Cardiac fibroblast (primary cell): ENCODE data around the gene ACAP1.
A peak's percentile ranks its signal among the peaks of the same experiment; 100 is the strongest.

Experiments
- DNase-seq, 2 donors: peaks; one replicate each; pipeline versions ENCODE4 v3.0.0 to v3.0.0-alpha.2; 2010; ENCODE audit warnings: low read depth in 2 of 2
- H3K4me3 ChIP-seq, 2 donors: replicated peaks in 1 of 2; 1 replicate in 1 of 2; 2 replicates in 1 of 2; pipeline ENCODE4 v1.5.1; 2011; ENCODE audit warnings: low read depth in 2 of 2, low read length in 2 of 2, mild to moderate bottlenecking in 2 of 2, moderate library complexity in 1 of 2
- CTCF ChIP-seq: IDR thresholded peaks from one replicate; pipeline ENCODE4 v1.5.1; 2011; ENCODE audit warnings: low read depth, mild to moderate bottlenecking, low read length, inconsistent platforms

ACAP1 gene

GRCh38 chr17:7351665-7352502 lies 15.6 kb downstream of the ACAP1 start, which contains the start of gene KCTD11:
Gene KCTD11 (plus strand): TSS chr17:7352162.
- DNase-seq, result peak; percentile 92 to 95
- peak; percentile 58 for TF ChIP-seq CTCF
- H3K4me3 ChIP-seq, result peak within 1 kb of the TSS; percentile 88 to 94

GRCh38 chr17:7352503-7352889 lies 16.2 kb downstream of the ACAP1 start:
- no peak for TF ChIP-seq CTCF
- no peak for DNase-seq
- peak overlapping the region; percentile 88 to 94 for H3K4me3 ChIP-seq

GRCh38 chr17:7352910-7353635 lies 16.7 kb downstream of the ACAP1 start:
- H3K4me3 ChIP-seq, result peak overlapping the region; percentile 88 to 94
- DNase-seq, result no peak
- no peak for TF ChIP-seq CTCF

- peak; percentile 46 to 71 for DNase-seq
- no peak for TF ChIP-seq CTCF
- peak overlapping the region in 1 of 2 donors; percentile 94 for H3K4me3 ChIP-seq
Observed at GRCh38 chr17:7354262-7354843, 18.0 kb downstream of the ACAP1 start.

- peak within 1 kb of the TSS in 1 of 2 donors; percentile 94 for H3K4me3 ChIP-seq
- no peak for TF ChIP-seq CTCF
- DNase-seq, result peak in 1 of 2 donors; percentile 44
Observed at GRCh38 chr17:7355053-7355452, 18.7 kb downstream of the ACAP1 start, which contains the start of gene TMEM95. Gene TMEM95 (plus strand): TSS chr17:7355156. CDS start chr17:7355205, 49 bp downstream.

- H3K4me3 ChIP-seq, result no peak overlapping the region
- no peak for DNase-seq
- TF ChIP-seq CTCF, result no peak
Observed at GRCh38 chr17:7355573-7355972, 19.2 kb downstream of the ACAP1 start.
